ENCODE results near the gene TPGS2. TPM values are rescaled to one million over a fixed set of nuclear protein-coding genes. Genes with fewer than 3 reads are reported as not detected.

Gene TPGS2
- total RNA-seq, 1 experiment from 2014 or later: 40.9 TPM

- Mint-ChIP-seq H3K36me3 (ENCODE audit: insufficient read depth, unreplicated experiment) (peaks cover 34% of the 10 kb centered on the region), H3K27me3 (ENCODE audit: insufficient read depth, unreplicated experiment) (no peaks in the 10 kb centered on the region), H3K4me3 (ENCODE audit: unreplicated experiment) (no peak overlapping the region), H3K27ac (ENCODE audit: low read depth, unreplicated experiment) (no peak overlapping the region), H3K9me3 (ENCODE audit: unreplicated experiment) (no peaks in the 10 kb centered on the region), H3K4me1 (ENCODE audit: insufficient read depth, unreplicated experiment) (no peaks in the 10 kb centered on the region)
- intact Hi-C loops (cut with micrococcal nuclease): no loop called here
- ChIA-PET POLR2A (no interaction called here), CTCF (interaction anchor here (0.9 to 2.2 kb wide), 3 partner anchors 13 to 126 kb away, joined by 3 to 8 read pairs (median 6); no protein-coding TSS in a partner anchor)
- TF ChIP-seq, protein P1, sequence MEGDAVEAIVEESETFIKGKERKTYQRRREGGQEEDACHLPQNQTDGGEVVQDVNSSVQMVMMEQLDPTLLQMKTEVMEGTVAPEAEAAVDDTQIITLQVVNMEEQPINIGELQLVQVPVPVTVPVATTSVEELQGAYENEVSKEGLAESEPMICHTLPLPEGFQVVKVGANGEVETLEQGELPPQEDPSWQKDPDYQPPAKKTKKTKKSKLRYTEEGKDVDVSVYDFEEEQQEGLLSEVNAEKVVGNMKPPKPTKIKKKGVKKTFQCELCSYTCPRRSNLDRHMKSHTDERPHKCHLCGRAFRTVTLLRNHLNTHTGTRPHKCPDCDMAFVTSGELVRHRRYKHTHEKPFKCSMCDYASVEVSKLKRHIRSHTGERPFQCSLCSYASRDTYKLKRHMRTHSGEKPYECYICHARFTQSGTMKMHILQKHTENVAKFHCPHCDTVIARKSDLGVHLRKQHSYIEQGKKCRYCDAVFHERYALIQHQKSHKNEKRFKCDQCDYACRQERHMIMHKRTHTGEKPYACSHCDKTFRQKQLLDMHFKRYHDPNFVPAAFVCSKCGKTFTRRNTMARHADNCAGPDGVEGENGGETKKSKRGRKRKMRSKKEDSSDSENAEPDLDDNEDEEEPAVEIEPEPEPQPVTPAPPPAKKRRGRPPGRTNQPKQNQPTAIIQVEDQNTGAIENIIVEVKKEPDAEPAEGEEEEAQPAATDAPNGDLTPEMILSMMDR (IDR thresholded peaks at IDR 0.05; ENCODE audit: unreplicated experiment): no peak
- BruUV-seq (replicated peaks): no TSS peak
- no peak for DNase-seq (ENCODE audit: unreplicated experiment)
Measured at GRCh38 chr18:36813824-36814223, 15.0 kb downstream of the TPGS2 start.

DNA sequence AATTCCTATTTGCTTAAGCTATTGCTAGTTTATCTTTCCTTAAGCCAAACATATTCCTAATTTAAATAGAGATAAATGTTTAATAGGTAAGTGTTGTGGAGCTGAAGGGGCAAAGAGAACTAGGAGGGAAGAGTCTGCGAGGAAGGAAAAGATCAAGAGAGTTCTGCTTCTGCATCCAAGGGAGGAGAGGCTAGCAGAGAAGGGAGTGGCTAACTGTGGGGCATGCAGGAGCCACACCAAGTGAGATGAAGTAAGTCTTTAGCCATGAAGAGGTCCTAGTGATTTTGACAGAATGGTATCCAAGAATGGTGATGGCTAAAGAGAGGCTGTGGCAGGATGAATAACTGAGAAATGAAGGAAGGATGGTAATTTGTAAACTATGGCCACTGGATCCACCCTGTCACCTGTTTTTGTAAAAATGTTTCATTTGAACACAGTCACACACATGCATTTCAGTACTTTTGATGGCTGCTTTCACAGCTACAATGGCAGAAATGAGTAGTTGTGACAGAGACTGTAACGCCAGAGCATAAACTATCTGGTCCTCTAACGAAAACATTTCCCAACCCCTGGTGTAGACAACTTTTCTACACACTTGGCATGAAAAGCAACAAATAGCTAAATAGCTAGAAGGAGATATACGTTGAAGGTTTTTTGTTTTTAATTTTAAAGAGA lies 15.6 kb downstream of the TPGS2 start:
- ChIA-PET POLR2A (no interaction called here), CTCF (interaction anchor here (0.7 to 3.5 kb wide), 5 partner anchors 8 to 103 kb away, joined by 3 to 35 read pairs (median 3); no protein-coding TSS in a partner anchor)
- intact Hi-C loops (cut with micrococcal nuclease): no loop called here
- no TSS peak for BruUV-seq (replicated peaks)
- Mint-ChIP-seq H3K36me3 (ENCODE audit: insufficient read depth, unreplicated experiment) (peaks cover 29% of the 10 kb centered on the region), H3K9me3 (ENCODE audit: unreplicated experiment) (no peaks in the 10 kb centered on the region), H3K4me3 (ENCODE audit: unreplicated experiment) (no peak overlapping the region), H3K4me1 (ENCODE audit: insufficient read depth, unreplicated experiment) (no peaks in the 10 kb centered on the region), H3K27ac (ENCODE audit: low read depth, unreplicated experiment) (no peak overlapping the region), H3K27me3 (ENCODE audit: insufficient read depth, unreplicated experiment) (no peaks in the 10 kb centered on the region)
- TF ChIP-seq, protein P1 (IDR thresholded peaks at IDR 0.05; ENCODE audit: unreplicated experiment): no peak
- no peak for DNase-seq (ENCODE audit: unreplicated experiment)

GRCh38 chr18:36812678-36813077 lies 16.1 kb downstream of the TPGS2 start:
- BruUV-seq (replicated peaks): no TSS peak
- ChIA-PET POLR2A (no interaction called here), CTCF (interaction anchor here (0.7 to 3.5 kb wide), 5 partner anchors 9 to 531 kb away, joined by 3 to 35 read pairs (median 3); no protein-coding TSS in a partner anchor)

DNA sequence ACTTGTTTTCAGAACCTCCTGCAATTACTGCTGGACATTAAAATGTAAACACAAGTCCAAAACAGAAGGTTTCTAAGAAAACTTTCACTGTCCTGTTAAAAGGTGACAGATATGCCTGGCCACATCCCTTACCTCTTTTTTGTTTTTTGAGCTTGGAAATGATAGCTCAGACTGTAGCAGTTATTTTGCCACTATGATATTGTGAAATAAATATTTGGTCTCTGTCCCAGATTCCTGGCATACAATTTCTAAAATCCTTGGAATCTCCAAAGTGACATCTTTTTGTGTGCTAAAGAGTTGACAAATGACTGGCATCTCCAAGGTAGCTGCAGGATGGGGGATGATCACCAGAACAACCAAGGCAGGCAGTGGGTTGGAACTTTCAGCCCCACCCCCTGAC lies 16.8 kb downstream of the TPGS2 start:
- Mint-ChIP-seq H3K4me1 (ENCODE audit: insufficient read depth, unreplicated experiment) (no peaks in the 10 kb centered on the region), H3K27me3 (ENCODE audit: insufficient read depth, unreplicated experiment) (no peaks in the 10 kb centered on the region), H3K4me3 (ENCODE audit: unreplicated experiment) (no peak overlapping the region), H3K36me3 (ENCODE audit: insufficient read depth, unreplicated experiment) (peaks cover 26% of the 10 kb centered on the region), H3K9me3 (ENCODE audit: unreplicated experiment) (no peaks in the 10 kb centered on the region), H3K27ac (ENCODE audit: low read depth, unreplicated experiment) (no peak overlapping the region)
- intact Hi-C loops (cut with micrococcal nuclease): no loop called here
- TF ChIP-seq, protein P1 (IDR thresholded peaks at IDR 0.05; ENCODE audit: unreplicated experiment): no peak
- DNase-seq (ENCODE audit: unreplicated experiment): no peak
- CTCF ChIA-PET: interaction anchor here (0.6 to 3.5 kb wide), 6 partner anchors 10 to 530 kb away, joined by 3 to 35 read pairs (median 6); no protein-coding TSS in a partner anchor
- BruUV-seq (replicated peaks): no TSS peak
- POLR2A ChIA-PET: no interaction called here

More at GRCh38 chr18:36812678-36813077, 16.1 kb downstream of the TPGS2 start:
- no peaks in the 10 kb centered on the region for H3K9me3 Mint-ChIP-seq (ENCODE audit: unreplicated experiment)
- intact Hi-C loops (cut with micrococcal nuclease): no loop called here
- no peaks in the 10 kb centered on the region for H3K4me1 Mint-ChIP-seq (ENCODE audit: insufficient read depth, unreplicated experiment)
- H3K36me3 Mint-ChIP-seq (ENCODE audit: insufficient read depth, unreplicated experiment): peaks cover 28% of the 10 kb centered on the region
- DNase-seq (ENCODE audit: unreplicated experiment): no peak
- no peak overlapping the region for H3K4me3 Mint-ChIP-seq (ENCODE audit: unreplicated experiment)
- TF ChIP-seq, protein P1 (IDR thresholded peaks at IDR 0.05; ENCODE audit: unreplicated experiment): no peak
- H3K27ac Mint-ChIP-seq (ENCODE audit: low read depth, unreplicated experiment): no peak overlapping the region
- no peaks in the 10 kb centered on the region for H3K27me3 Mint-ChIP-seq (ENCODE audit: insufficient read depth, unreplicated experiment)

Data from MCF 10A (cell line).